Middle frontal gyrus (tissue), 1 donor: ENCODE results near the gene MPC1L.

Source experiments
- DNase-seq: peaks from one replicate; pipeline ENCODE4 v3.0.0-alpha.2; 2015; ENCODE audit warnings: low spot score; ENCODE audit errors: extremely low spot score

MPC1L gene

DNA sequence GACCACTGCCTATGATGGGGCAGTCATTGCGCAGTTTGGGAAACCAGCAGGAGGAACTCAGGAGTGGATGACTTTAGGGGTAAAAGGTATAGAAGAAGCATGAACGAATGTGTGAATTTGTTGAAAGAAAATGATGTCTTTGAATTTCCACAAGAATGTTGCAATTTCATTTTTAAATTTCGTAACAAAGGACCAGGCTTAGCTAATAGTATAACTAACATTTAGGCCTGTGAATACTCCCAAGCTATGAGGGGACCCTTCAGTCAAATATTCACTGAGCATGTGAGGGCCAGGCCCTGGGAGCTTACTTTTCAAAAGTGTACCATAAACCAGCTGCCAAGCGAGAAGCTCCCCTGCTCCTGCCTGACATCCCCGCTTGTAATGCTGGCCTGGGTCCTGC, 5.3 kb downstream of the MPC1L start:
- no peak for DNase-seq

DNA sequence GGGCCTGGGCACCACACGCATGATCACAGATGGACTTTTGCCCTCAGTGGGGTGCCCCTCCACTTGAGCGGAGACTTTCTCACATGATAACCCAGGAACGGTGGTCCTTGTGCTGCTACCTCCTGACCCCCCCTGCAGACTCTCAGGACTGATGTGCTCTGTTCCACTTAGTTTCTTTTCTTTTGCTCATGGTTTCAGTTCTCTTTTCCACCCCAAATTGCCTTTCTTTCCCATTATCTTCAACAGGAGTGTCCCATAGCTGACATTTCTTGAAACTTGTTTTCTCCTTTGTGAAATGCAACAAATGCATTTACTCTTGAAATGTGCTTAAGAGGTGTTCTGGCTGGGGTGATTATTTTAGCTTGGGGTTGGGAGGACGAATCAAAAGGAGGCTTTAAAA, 9.0 kb downstream of the MPC1L start:
- no peak for DNase-seq

DNA sequence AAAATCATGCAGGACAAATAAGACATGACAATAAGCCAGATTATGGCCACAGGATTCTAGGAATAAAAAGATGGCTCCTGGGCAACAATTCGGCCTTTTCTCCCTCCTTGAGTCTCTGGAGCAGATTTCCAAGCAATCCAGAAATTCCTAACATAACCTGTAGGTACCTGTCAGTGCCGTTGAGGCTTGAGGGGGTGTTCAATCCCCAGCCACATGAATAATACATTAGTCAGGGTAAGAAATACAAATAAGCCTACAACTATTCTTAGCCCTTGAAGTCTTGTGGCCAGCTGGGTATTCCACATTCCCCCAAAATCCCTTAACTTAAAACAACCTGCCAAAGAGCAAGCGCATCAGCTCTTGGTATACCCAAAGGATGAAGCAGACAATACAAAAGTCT, 14.5 kb downstream of the MPC1L start:
- no peak for DNase-seq

DNA sequence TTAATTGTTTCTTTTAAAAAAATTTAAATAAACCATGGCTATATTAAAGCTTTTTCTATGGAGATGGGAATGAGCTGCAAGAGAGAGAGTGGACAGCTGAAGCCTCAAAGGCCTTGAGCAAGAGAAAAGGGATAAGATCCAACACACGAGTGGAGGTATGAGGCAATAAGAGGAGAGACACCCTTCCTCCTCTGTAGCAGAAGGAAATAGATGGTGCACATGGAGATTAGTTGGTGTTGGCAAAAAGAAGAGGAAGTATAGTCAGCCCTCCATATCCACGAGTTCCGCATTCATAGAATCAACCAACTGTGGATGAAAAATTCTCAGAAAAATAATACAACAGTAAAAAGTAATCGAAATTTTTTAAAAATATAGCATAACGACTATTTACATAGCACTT, 20.9 kb downstream of the MPC1L start:
- no peak for DNase-seq

DNA sequence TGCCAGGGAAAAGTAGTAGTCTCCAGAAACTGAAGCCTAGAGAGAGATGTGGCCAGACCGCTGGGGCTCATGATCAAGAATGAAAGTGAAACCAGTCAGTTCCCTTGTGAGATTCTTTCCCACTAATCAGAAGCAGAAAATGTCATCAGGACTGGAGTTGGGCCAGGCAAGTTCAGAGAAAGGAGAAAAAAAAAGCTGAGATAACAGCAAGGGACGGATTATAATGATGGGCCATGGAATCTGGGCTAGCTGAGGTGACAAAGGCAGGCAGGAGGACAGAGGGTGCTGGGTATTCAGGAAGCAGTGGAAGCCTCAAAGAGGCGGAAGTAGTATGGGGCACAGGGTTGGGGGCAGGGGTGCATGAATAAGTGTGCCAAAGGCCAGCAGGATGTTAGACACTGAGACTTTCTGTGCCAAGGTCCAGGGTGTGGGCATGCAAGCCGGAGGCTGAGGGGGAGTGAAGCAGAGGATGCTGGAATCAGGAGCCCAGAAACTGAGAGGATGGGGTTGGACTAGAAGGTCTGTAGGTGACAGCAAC, 21.7 kb downstream of the MPC1L start:
- DNase-seq = no peak

DNA sequence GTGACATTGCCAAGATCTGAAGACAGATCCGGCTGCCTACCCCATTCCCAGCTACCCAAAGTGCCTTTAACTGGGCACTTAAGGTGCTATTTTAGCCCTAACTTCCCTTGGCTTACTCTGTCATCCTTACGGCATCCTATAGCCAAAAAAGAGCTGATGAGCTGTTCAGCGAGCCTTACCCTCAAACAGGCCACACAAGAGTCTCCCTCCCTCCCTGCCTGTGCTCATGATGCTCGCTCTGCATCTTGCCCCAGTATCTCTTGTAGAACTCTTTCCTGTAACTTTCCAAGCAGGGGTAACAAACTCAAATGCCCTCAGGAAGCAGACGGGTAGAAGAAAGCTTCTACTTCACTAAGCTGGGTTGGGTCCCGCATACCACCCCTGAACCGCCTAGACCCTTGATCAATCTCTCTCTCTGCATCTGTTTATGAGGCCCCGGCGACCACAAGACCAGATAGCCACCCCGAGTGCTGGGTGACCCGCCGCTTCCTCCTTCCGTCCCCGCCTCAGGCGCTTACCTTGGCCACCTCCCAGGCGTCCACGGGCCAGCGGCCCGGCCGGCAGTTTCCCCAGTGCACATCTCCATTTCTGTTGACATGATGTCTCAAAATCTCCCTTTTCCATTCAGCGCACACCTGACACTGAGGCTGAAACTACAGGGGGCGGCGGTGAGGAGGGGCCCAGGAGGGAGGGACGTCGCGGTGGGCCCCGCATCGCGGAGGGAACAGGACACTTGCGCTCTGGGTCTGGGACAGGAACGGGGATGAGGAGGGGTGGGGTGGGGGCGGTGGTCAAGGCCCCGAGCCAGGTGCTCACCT, 23.5 kb downstream of the MPC1L start:
- no peak for DNase-seq

DNA sequence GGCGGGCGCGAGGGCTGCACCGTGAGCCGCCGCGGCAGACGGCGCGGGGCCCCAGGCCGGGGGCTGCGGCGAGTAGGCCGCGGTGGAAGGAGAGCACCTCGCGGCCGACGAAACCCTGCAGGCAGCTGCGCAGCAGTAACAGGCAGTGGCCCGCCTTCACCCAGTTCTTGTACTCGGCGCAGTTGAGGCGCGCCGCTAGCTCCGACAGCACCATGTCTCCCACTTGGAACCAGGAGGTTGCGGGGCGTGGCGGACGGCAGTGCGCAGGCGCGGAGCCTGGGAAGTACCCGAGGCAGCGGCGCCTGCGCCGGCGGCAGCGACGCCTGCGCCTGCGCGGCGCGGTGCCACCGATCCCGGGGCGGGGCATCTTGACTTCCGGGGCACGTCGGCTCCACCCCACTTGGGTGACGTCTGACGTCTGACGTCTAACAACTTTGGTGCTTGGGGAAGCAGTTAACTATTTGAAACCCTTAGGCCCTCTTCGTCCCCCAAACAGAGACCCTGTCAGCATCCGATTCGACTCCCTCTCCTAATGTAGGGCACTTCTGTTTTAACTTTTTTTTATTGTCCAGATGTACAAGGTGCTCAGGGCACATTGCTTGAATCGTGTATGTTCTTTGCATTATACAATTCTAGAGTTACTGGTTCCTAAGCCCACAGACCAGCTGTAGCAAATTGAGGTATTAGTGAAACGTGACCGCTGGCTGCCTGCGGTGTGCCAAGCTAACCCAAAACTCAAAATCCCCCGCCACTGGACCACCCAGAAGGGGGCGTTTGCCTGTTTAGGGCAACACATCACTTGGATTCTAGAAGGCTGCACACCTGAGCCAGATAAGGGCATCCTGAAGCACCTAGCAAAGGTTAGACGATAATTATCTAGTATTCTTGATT, 24.3 kb downstream of the MPC1L start, which contains the start of gene CXorf38:
Gene CXorf38, minus strand, starts transcription at position 255 of the 891 bp plus-strand sequence. Its CDS starts 41 bp downstream, at position 214.
- DNase-seq = peak; percentile 73

DNA sequence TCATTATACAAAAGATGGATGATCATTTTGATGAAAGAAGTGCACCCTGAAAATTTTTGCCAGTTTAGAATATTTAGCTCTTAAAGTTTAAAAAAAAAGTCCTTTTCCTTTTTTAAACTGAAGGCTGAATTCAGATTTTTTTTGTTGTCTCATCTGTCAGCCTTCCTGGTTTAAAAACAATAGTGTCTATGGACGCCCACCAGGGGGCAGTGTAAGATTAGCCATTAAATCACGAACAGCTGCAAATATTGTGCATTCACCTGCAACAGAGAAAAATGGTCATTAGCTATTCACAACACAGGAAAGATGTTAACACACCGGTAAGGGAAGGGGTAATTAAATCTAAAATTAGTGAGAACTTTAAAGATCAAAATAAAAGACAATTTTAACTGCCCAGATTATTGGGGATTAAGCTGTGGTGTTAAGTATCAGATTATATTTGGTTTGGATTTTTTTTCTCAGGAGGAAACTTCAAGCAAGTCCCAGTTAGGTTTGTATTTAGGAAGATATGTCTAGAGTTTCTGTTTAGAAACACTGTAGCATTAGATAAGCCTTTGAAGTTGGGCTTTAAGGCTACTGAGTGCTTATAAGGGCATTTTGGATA, 28.5 kb downstream of the MPC1L start:
- DNase-seq = no peak

DNA sequence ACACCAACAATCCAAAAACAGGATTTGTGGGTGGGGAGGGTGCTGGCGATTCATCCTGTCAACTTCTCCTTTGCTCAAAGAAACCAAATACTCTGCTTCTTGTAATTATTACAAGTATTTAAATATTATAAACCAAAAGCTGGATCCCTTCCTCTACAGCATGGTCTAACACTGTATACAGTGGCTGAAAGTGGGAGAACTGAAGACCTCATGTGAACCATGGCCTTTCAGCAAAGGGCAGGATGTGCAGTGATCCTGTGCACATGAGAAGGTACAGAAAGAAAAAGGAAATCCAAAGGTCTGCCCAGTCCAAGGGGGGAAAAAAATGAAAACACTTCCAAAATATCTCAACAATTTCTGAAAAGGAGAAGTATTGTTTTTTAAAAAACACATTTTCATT, 29.4 kb downstream of the MPC1L start:
- no peak for DNase-seq

DNA sequence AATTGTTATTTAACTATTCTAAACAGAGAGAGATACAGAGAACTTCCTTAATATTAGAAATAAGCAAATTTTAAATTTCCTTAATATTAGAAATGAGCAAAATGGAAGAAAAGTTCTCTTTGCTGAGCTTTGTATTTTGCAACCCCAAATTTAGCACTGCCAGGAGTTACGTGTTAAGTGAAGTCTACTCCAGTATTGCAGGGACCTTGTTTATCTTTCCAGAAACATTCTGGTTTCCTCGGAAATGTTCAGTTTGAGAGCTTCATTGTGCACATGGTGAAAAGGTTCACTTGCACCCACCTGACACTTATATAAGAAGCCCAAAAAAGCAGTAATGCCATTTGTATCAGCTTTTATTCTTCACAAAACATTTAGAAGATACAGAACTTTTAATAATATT, 30.3 kb downstream of the MPC1L start:
- no peak for DNase-seq

DNA sequence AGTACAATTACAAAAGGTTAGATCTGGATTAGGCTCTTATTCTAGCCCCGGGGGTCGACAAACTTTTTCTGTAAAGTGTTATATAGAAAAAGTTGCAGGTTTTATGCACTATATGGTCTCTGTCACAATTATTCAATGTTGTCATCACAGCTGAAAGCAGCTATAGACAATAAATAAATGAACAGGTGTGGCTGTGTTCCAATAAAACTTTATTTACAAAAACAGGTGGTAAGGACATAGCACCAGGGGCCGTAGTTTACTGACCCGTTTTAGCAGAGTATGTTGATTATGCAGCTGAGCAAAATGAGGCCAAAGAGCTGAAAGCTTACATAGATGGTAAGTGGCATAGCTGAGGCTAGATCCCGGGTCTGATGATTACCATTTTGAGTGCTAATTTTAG, 37.2 kb downstream of the MPC1L start:
- no peak for DNase-seq

DNA sequence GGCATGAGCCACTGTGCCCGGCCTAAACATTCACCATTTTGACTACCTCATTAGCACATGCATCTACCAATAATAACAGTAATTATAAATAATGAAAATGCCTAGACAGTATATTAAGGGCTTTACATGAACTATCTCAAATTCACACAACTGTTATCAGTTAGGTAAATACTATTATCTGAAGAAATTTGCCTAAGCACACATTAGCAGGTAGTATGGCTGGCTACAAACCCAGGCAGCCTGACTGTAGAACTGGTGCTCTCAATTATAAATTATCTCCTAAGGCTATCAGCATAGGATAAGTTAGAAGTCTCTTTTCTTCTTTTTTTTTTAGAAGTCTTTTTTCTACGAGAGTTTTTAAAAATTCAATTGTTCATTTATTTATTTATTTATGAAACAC, 38.3 kb downstream of the MPC1L start:
- no peak for DNase-seq

DNA sequence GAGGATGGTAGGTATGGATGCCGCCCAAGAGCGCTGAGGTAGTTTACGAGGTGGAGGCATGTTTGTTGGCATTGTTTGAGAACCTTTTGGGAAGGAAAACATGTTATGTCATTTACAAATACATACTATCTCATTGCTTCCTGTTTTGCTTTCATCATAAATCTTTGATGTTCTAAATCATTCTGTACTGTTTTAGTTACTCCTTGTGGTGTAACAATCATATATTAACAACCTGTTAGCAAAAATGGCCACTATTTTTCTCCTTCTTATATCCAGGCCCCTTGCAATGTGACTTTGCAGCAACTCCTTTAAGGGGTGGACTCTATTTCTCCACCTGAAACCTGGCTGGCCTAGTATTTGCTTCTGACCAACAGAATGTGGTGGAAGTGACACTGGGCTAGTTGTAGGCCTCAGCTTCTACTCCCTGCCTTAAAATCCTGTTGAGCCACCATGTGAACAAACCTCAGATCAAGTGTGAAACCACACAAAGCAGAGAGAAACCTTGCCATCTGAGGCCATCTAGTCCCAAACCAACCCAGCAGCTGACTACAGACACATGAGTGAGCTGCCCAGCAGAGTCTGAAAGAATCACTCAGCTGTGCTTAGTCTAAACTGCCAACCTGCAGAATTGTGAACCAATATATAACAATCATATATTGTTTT, 40.0 kb downstream of the MPC1L start:
- no peak for DNase-seq

DNA sequence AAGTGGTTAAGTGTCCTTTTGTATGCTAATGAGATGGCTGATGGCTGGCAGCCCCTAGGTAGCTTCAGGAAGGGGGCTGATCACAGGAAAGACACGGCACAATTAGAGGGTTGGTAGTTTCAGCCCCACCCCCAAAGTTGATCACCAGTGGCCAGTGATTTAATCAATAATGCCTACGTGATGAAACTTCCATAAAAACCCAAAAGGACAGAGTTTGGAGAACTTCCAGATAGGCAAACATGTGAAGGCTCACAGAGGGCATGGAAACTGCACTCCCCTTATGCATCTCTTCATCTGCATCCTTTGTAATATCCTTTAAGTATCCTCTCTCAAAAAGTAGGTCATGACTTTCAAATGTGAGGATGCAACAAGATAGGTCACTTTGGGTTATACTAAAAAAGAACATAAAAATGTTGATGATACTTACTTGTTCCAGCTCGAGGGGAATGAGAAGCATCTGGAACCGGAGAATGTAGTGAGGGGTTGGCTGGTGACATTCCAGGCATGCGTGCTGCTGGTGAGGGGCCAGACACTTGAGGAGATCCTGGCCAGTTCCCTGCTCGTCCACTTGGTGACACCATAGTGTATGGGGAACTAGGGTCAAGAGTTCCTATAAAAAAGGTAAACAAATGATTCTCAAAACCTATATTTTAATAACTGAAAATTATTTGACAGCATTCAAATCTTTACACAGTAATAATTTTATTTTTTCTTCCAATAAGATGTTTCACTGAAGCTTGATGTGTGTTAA, 40.8 kb downstream of the MPC1L start:
- DNase-seq = no peak

DNA sequence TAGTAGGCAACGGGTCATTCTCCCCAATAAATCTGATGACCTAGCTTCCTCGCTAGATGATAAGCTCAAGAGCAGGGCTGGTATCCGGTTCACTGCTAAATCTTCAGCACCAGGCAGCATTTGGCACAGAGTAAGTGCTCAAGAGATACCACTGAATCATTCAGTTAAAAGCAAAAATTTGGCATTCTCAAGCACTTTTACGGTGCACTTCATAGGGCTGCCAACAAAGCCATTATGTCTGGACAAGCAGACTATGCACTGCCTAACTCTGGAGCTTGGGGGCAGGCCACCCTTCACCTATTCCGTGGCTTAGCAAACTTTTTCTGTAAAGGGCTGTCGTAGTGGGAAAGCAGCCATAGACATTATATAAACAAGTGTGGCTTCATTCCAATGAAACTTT, 47.9 kb downstream of the MPC1L start:
- DNase-seq = no peak
